ENCODE data around the gene FAIM.

Gene FAIM

DNA sequence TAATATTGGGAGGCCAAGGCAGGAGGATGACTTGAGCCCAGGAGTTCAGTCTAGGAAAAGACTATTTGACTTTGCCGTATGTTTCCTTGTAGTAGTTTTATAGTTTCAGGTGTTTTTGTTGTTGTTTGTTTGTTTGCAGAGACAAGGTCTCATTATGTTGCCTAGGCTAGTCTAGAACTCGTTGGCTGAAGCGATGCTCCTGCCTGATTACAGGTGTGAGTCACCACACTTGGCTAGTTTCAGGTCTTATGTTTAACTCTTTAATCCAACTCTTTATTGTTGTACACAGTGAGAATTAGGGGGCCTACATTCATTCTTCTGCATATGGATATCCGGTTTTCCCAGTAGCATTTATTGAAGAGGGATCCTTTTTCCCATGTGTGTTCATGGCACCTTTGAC, 32.0 kb downstream of the FAIM start:
- H3K4me3 ChIP-seq (ENCODE audit: low read depth, low read length) = no peak overlapping the region
- TF ChIP-seq, protein P1, sequence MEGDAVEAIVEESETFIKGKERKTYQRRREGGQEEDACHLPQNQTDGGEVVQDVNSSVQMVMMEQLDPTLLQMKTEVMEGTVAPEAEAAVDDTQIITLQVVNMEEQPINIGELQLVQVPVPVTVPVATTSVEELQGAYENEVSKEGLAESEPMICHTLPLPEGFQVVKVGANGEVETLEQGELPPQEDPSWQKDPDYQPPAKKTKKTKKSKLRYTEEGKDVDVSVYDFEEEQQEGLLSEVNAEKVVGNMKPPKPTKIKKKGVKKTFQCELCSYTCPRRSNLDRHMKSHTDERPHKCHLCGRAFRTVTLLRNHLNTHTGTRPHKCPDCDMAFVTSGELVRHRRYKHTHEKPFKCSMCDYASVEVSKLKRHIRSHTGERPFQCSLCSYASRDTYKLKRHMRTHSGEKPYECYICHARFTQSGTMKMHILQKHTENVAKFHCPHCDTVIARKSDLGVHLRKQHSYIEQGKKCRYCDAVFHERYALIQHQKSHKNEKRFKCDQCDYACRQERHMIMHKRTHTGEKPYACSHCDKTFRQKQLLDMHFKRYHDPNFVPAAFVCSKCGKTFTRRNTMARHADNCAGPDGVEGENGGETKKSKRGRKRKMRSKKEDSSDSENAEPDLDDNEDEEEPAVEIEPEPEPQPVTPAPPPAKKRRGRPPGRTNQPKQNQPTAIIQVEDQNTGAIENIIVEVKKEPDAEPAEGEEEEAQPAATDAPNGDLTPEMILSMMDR (IDR thresholded peaks at IDR 0.05; ENCODE audit: control insufficient read depth, extremely low read depth, insufficient read depth) = no peak
- no peak for DNase-seq (ENCODE audit: low read depth)

DNA sequence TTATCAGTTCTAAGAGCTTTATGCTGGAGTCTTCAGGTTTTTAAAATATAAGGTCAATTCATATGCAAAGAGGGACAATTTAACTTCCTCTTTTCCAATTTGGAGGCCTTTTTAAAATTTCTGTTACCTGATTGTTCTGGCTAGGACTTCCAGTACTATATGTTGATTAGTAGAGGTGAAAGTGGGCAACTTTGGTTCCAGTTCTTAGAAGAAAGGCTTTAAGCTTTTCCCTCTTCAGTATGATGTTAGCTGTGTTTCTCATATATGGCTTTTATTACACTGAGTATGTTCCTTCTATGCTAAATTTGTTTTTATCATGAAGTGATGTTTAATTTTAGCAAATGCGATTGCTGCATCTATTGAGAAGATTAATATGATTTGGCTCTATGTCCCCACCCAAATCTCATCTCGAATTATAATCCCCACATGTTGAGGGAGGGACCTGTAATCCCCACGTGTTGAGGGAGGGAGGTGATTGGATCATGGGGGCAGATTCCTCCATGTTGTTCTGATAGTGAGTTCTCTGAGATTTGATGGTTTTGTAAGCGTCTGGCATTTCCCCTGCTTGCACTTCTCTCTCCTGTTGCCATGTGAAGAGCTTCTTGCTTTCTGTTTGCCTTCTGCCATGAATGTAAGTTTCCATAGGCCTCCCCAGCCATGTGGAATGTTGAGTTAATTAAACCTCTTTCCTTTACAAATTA, 33.8 kb downstream of the FAIM start:
- TF ChIP-seq, protein P1 (IDR thresholded peaks at IDR 0.05; ENCODE audit: control insufficient read depth, extremely low read depth, insufficient read depth) = no peak
- DNase-seq (ENCODE audit: low read depth) = no peak
- H3K4me3 ChIP-seq (ENCODE audit: low read depth, low read length) = no peak overlapping the region

DNA sequence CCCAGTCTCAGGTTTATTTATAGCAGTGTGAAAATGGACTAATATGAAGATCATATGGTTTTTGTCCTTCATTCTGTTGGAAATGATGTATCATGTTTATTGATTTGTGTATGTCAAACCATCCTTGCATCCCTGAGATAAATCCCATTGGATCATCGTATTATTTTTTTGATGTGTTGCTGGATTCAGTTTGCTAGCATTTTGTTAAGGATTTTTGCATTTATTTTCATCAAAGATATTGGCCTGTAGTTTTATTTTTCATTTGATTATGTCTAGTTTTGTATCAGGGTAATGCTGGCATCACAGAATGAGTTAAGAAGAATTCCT, 34.3 kb downstream of the FAIM start:
- TF ChIP-seq, protein P1 (IDR thresholded peaks at IDR 0.05; ENCODE audit: control insufficient read depth, extremely low read depth, insufficient read depth) = no peak
- H3K4me3 ChIP-seq (ENCODE audit: low read depth, low read length) = no peak overlapping the region
- DNase-seq (ENCODE audit: low read depth) = no peak

DNA sequence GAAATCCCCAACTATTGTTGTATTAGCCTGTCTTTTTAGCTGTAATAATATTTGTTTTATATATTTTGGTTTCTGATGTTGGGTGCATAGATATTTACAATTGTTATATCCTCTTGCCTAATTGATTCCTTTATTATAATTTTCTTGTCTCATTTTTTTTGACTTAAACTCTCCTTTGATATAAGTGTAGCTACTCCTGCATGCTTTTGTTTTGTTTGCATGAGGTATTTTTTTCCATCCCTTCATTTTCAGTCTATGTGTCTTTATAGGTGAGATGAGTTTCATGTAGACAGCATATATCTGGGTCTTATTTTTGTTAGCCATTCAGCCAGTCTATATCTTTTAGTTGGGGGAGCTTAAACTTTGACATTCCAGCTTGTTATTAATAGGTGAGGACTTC, 37.4 kb downstream of the FAIM start:
- TF ChIP-seq, protein P1 (IDR thresholded peaks at IDR 0.05; ENCODE audit: control insufficient read depth, extremely low read depth, insufficient read depth) = no peak
- no peak overlapping the region for H3K4me3 ChIP-seq (ENCODE audit: low read depth, low read length)
- no peak for DNase-seq (ENCODE audit: low read depth)

DNA sequence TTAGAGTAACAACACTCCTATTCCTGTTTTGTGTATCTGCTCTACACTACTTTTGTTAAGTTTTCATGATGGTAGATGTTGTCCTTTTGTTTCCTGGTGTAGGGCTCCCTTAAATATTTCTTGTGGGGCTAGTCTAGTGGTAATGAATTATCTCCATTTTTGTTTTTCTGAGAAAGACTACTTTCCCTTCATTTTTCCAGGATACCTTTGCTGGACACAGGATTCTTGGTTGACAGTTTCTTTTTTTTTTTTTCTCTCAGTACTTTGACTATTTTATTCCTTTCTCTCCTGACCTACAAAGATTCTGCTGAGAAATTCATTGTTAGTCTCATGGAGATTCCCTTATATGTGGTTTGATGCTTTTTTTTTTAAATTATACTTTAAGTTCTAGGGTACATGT, 37.9 kb downstream of the FAIM start:
- H3K4me3 ChIP-seq (ENCODE audit: low read depth, low read length) = no peak overlapping the region
- TF ChIP-seq, protein P1 (IDR thresholded peaks at IDR 0.05; ENCODE audit: control insufficient read depth, extremely low read depth, insufficient read depth) = no peak
- no peak for DNase-seq (ENCODE audit: low read depth)

DNA sequence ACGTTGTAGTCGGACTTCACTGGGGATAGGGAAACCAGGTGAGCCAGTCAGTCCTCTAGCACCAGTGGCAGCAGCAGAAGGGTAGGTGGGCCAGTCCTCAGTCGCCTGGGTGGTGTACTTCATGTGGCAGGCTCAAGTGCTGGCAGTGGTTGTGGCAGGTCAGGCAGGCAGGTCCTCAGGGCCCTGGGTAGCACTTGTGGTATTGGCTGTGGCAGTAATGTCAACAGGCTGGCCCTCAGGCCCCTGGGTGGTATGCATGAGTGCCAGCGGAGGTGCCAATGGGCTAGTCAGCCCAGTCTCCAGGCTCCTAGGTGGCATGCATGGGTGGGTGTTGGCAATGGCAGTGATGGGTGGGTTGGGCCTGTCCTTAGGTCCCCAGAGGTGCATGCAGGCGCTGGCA, 40.6 kb downstream of the FAIM start:
- no peak overlapping the region for H3K4me3 ChIP-seq (ENCODE audit: low read depth, low read length)
- no peak for DNase-seq (ENCODE audit: low read depth)
- TF ChIP-seq, protein P1 (IDR thresholded peaks at IDR 0.05; ENCODE audit: control insufficient read depth, extremely low read depth, insufficient read depth) = no peak

DNA sequence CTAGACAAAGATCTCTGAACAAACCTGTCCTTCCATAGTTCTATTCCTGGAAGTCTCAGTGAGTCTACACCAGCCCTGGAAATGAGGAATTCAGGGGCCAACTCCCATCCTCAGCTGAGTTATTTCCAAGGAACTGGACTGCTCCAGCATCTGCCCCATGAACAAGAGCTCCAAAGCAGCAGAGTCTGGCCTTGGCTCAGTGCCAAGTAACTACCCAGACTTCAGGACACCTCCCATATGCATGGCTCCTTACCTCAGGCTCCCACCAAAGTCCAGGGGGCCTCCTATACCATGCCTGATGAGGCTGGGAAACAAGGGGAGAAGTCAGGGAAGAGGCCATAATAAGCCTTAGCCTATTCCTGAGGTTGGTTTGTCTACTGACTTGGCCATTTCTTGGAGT, 45.0 kb downstream of the FAIM start:
- DNase-seq (ENCODE audit: low read depth) = no peak
- no peak overlapping the region for H3K4me3 ChIP-seq (ENCODE audit: low read depth, low read length)
- TF ChIP-seq, protein P1 (IDR thresholded peaks at IDR 0.05; ENCODE audit: control insufficient read depth, extremely low read depth, insufficient read depth) = no peak
